ENCODE data around the gene TOMT. TPM values are rescaled to one million over a fixed set of nuclear protein-coding genes. Genes with fewer than 3 reads are reported as not detected.

Gene TOMT
- total RNA-seq, 1 donor from 2014 or later, result 0.43 TPM

DNA sequence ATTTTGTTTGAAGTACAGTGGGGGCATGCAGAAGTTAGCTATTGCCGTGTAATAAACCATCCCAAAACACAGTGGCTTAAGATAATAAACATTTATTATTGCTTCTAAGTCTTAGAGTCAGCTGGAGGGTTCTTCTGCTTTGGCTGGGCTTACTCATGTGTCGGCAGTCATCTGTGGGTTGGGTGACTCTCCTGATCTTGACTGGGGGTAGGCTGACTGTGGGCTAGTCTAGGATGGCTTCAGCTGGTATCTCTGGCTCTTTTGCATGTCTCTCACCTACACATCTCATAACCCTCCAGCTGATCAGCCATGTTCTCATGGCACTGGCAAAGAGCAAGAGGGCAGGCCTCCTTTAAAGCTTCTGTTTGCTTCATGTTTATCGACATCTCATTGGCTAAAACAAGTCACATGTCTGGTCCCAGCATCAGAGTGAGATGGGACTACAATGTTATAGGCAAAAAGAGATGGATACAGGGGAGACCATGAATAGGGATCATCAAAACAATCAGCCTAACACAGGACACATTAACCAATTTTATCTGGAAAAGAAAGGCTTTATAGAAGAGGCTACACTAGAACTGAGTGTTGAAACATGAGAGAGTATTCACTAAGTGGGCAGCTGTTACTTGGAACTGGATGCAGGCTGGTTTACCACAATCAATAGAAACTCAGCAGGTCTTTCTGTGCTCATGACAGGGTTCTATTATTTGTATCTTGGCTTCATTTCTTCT lies 19.9 kb upstream of the TOMT start:
- ATAC-seq (no peak), DNase-seq (ENCODE audit: low spot score) (no peak)

DNA sequence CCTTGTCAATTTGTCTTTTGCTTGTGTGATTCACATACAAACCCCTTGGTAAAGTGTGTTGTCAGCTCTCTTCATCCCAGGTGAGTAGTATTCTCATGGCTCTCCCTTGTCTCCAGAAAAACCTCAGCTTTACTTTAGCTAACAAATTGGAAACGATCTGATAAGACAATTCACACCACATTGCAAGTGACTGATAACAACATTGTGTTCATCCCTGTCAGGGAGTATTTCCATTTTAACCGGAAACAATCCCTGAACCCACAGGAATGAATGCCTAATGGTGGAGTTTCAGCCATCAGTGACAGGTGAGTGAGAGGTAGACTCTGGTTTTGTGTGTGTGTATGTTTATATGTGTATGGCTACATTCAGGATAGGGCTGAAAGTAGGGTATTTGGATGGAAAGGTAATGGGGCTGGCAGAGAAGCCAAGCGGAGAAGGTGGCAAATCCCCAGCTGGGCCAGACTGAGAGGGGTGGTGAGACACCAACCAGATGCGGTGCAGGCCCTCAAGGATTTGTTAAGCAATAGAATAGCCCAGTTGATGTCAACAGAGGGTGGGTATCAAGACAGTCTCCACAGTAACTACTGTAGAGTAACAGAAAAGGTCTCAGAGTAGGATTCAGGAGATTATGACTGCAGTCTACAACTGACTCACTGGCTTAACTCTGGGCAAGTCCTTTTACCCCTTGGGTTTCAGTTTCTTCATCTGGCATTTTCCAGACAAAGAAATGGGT lies 17.5 kb upstream of the TOMT start:
- no peak for DNase-seq (ENCODE audit: low spot score)

DNA sequence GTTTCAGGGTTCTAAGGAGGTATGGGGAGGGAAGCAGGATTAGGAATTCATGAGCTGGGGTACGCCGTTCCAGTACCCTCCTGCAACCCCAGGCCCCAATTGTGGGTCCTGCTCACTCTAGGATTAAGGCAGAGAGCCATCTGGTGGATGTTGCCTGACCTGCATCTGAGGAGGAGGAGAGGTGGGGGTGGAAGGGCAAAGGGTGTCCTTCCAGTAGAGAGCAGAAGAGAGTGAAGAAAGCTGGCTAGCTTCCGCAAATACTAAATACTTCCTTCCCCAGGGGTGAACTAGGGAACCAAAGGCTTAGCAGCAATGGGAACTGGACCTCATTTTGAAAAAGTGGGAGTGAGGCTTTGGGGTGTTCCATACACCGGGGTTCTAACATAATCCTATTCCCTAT lies 14.4 kb upstream of the TOMT start:
- DNase-seq (ENCODE audit: low spot score) (peak; percentile 74), ATAC-seq (peak; percentile 98)

More for the DNA sequence above, 17.5 kb upstream of the TOMT start:
- no peak for ATAC-seq

- ATAC-seq, result no peak
- no peak for DNase-seq (ENCODE audit: low spot score)
These were observed 7.0 kb upstream of the TOMT start for GRCh38 chr11:72098741-72099140.

DNA sequence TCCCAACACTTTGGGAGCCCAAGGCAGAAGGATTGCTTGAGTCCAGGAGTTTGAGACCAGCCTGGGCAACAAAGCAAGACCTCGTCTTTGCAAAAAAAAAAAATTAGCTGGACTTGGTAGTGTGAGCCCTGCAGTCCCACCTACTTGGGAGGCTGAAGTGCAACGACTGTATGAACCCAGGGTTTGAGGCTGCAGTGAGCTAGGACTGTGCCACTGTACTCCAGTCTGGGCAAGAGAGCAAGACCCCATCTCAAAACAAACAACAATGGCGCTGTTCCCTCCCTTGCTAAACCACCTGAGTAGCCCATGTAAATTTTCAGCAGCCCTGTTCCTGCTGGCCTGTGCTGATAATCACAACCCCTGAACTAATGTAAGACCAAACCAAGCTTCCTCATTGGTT lies 5.7 kb upstream of the TOMT start:
- ATAC-seq, result no peak
- DNase-seq (ENCODE audit: low spot score), result no peak

DNA sequence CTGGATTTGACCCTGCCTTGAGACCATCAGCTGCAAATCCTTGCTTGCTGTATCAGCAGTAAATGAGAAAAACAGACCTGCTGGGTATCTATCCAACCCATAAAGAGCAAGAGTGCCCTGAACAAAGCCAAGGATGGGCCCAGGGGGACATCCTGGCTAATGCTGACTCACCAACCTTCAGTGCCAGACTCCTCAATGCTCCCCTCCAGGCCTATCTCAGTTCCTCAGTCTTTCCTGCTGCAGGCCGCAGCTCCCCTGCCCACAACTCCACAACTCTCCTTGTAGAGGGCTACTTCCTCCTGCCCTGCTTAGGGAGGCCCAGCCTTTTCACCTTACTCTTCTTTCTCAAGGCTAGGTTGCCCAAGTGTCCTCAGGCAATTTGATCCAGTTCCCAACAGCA lies 5.3 kb upstream of the TOMT start:
- DNase-seq (ENCODE audit: low spot score), result no peak
- no peak for ATAC-seq

GRCh38 chr11:72102162-72102561 lies 3.6 kb upstream of the TOMT start:
- ATAC-seq (no peak), DNase-seq (ENCODE audit: low spot score) (no peak)

DNA sequence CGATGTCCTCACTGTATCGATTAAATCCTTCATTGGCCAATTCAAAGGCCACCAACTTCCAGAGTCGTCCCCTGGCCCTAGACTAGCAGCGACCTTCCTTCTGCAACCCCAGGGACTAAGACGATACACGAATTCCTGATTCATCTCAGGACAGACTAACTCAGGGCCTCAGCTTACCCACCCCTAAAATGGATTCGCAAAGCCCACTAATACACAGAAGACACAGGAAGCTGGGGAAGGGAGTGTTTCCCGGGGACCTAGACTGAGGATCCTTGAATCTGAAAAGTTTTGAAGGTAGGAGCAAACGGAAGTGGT lies 3.1 kb upstream of the TOMT start:
- no peak for ATAC-seq
- no peak for DNase-seq (ENCODE audit: low spot score)

GRCh38 chr11:72102946-72103753 lies 2.6 kb upstream of the TOMT start, which contains the start of gene LAMTOR1:
Gene LAMTOR1 (minus strand): TSS chr11:72103297. CDS start chr11:72103224, 73 bp downstream.
- peak; percentile 99 for DNase-seq (ENCODE audit: low spot score)
- ATAC-seq, result peak; percentile 95

- ATAC-seq, result no peak
- DNase-seq (ENCODE audit: low spot score), result no peak
These were observed 2.0 kb upstream of the TOMT start for GRCh38 chr11:72103754-72104167.

DNA sequence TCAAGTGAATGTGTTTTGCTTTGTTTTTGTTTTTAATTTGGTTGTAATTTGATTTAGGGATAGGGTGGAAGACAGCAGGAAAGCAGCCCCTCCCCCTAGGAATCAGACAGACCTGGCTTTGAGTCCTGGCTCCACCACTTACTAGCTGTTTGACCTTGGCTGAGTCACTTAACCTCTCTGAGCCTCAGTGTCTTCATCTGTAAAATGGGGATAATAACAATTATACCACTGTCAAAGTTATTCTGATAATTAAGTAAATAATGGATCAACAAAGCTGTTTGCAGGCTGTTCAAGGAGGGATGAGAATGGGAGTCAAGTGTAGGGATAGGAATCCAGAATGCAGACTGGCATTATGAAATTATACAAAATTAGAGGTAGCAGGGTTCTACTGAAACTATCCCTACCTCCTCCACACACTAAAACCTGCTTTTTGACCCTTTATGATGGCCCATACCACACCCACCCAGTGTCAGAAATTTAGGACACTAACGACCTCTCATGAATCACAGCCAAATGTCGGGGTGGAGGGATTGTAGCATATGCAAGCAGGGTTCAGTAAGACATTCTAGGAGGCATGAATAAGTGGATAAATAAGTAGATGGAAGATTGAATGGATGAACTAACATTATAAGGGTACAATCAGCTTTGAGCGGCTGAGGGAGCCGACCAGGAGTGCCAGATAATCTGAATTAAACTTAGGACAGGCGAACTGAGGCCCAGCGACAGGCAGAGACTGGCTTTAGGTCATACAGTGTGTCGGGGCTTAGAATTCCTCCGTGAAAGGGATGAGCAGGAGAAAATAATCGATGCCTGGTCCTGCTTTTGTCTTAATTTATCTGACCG lies 5.8 kb downstream of the TOMT start:
- DNase-seq (ENCODE audit: low spot score) (no peak), ATAC-seq (no peak)

DNA sequence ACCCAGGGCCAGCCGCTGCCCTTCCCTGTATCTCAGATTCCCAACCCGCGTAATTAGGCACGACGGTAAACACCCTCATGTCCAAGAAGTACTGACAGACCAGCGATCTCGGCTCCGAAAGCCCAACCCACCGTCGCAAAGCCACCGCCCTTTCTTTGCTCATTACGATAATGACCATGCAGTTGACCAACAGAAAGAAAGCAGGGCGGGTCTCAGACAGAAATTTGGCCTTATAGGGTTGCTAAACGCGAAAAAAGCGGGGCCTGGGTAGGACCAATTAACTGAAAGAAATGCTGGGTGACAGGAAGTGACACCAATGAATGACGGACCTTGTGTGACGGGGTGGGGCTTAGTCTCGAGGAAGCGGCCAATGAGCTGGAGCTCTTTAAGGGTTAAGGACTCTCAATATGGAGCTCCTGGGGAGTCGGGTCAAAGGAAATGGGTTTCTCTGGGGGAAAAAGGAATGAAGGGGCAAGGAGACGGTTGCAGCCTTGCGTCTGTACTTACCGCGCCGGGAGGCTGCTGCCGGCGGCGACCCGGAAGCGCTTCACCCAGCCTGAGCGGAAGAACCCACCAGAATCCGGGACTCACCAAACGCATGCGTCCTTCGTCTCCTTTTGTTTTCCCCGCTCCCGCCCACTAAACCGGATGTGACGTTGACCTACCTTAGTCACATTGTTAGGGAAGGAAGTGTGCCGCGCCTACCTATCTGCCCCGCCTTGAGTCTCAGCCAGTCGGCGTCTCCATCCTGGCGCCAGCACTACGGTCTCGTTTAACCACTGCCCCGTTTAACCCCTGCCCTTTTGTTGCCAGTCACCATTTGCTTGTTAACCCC lies 6.6 kb downstream of the TOMT start, which contains the start of gene ANAPC15:
Gene ANAPC15, minus strand, starts transcription at position 553 of the 835 bp plus-strand sequence. CDS start 1,419 bp downstream, outside the sequence.
- ATAC-seq, result peak; percentile 91
- DNase-seq (ENCODE audit: low spot score), result peak; percentile 99

DNA sequence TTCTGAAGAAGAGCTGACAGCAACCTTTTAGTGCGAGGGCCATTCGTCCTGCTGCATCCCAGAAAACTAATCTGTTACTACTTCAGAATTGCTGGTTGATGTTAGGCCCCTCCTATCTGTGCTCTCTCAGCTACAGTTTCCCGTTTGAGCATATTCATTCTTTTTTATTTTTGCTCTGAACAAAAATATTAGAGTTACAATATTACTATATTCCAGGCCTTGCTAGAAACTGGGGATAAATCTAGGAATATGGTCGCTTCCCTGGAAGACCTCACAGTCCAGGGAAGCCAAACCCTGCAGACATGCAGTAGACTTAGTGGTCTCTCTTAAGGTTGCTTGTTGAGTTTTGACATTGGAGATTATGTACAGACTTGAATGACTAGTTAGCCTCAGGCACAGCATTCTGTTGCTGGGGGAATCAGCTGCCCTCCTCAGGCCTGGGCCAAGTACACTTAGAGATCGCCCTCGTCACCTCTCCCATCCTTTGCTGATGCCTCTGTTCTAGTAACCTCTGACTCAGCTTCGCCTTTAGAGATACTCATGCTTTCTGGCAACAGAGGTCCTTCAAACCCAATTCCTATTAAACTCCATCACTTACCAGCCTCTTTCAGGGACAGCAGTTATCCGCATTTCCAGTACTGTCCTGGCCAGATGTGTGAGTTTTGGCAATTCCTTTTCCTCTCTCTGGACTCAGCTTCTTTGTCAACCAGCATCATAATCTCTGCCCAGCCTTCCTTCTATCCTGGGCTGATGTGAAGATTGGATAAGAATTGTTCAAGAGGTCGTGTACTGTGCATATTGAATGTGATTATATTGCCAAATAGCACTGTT lies 7.5 kb downstream of the TOMT start:
- ATAC-seq (no peak), DNase-seq (ENCODE audit: low spot score) (no peak)

DNA sequence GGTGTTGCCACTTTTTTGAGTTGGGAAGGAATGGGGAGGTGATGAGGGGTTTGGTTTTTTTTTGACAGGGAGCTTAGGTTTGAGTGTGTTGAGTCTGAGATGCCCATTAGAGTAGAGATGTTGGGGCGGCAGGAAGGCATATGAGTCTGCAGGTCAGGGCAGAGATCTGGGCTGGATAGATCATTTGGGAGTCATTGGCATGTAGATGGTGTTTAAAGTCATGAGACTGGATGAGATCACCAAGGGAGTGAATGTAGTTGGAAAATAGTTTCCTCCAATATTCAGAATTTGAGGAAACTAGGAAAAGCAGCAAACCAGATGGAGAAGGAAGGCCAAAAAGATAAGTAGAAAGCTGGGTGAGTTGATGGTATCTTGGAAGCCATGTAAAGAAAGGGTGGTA lies 8.8 kb downstream of the TOMT start:
- no peak for ATAC-seq
- no peak for DNase-seq (ENCODE audit: low spot score)

DNA sequence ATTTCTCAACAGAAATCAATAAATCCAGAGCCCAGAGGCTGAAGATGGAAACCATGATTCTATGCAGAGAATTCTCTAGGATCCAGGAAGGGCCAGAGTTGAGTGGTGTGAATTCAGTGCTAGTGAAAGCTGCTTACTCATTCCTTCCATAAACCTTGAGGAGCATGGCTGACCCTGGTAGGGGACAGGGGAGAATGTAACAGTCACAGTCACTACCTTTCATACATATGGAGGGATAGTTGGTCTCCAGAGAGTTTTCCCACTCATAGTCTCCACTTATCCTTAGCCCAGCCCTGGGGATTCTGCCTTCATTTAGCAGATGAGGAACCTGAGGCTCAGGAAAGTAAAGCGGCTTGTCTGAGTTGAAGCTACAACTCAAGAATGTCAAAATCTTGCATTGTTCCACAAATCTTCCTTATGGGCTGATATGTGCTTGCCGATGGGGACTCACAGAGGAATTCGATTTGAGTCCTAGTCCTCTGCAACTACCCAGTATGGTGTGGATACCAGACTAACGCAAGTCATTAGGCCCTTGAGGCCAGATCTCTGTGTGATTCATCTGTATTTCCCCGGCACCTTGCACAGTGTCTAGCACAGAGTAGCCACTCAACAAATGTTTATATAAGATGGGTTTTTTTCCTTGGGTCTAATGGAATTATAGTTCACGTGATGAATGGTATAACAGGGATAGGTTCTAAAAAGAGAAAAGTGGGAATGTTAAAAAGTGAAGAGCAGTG lies 10.5 kb downstream of the TOMT start:
- ATAC-seq, result no peak
- DNase-seq (ENCODE audit: low spot score), result no peak

DNA sequence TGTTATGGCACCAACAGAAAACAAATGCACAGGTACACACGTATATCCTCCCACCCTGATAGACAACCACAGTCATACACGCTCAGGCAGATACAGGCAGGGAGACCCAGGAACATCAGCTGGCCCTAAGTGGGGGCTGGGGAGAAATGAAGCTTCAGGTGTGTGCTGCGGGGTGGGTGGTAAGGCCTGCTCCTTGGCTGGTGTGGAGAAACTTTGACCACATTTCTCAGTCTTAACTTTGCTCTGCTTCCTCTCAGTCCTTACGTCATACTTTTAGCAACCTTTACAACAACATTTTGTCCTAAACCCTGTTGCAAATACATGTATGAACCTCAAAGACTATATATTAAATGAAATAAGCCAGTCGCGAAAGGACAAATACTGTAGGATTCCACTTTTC lies 13.5 kb downstream of the TOMT start:
- no peak for ATAC-seq
- no peak for DNase-seq (ENCODE audit: low spot score)

GRCh38 chr11:72120930-72121329 lies 15.2 kb downstream of the TOMT start:
- ATAC-seq, result no peak
- DNase-seq (ENCODE audit: low spot score), result no peak

GRCh38 chr11:72122607-72123006 lies 16.9 kb downstream of the TOMT start:
- no peak for ATAC-seq
- no peak for DNase-seq (ENCODE audit: low spot score)

Data from left lobe of liver (tissue), 2 donors.